ENCODE data around the gene MYH6. TPM values are rescaled to one million over a fixed set of nuclear protein-coding genes. Genes with fewer than 3 reads are reported as not detected.
A peak's percentile ranks its signal among the peaks of the same experiment; 100 is the strongest.
"Not testable (repeated sequence)": the region's sequence is repeated elsewhere in the genome, so short reads cannot be mapped to it uniquely, and the experiment has no call there.

MYH6 gene
- 0.03 TPM for polyA plus RNA-seq (2013, experiment 1 of 2)
- not detected for polyA plus RNA-seq (2013, experiment 2 of 2)

- WGBS (ENCODE audit: extremely low coverage, insufficient coverage, low lambda C conversion rate), result no CpG with 5 or more reads among the region's 15 CpGs
- H3K79me1 ChIP-seq (ENCODE audit: low read length), result no peaks in the 10 kb centered on the region
- DNase-seq, result no peak
- no peak within 1 kb of the TSS for H3K4me2 ChIP-seq (ENCODE audit: low read length)
- H3K4me3 ChIP-seq (ENCODE audit: low read length), result no peak within 1 kb of the TSS
- H3K56ac ChIP-seq (ENCODE audit: low read length), result no peak within 1 kb of the TSS
- no peak within 1 kb of the TSS for H2AK5ac ChIP-seq (ENCODE audit: low read length)
- H3K9ac ChIP-seq (ENCODE audit: low read length), result no peak within 1 kb of the TSS
- H3K4me1 ChIP-seq (ENCODE audit: control insufficient read depth, low read depth, low read length), result no peaks in the 10 kb centered on the region
- H2BK15ac ChIP-seq (replicated peaks; ENCODE audit: low read depth), result no peak within 1 kb of the TSS
- H3K27me3 ChIP-seq (ENCODE audit: insufficient read depth, low read length, poor library complexity), result no peaks in the 10 kb centered on the region
- no peak within 1 kb of the TSS for H2BK5ac ChIP-seq (ENCODE audit: low read length)
- no peak within 1 kb of the TSS for H3K4ac ChIP-seq (ENCODE audit: low read depth, low read length)
- no peak within 1 kb of the TSS for H4K8ac ChIP-seq (ENCODE audit: low read depth, low read length)
- H3K27ac ChIP-seq (ENCODE audit: low read depth, low read length), result no peak within 1 kb of the TSS
- no peak within 1 kb of the TSS for H3K18ac ChIP-seq (ENCODE audit: low read length)
- H2BK120ac ChIP-seq (ENCODE audit: low read depth, low read length), result no peak within 1 kb of the TSS
- H3K36me3 ChIP-seq (ENCODE audit: control insufficient read depth, insufficient read depth, low read length), result no peaks in the 10 kb centered on the region
- no peak within 1 kb of the TSS for H4K5ac ChIP-seq (ENCODE audit: low read length)
- no peaks in the 10 kb centered on the region for H3K79me2 ChIP-seq (ENCODE audit: control insufficient read depth, insufficient read depth, low read length)
- no peak within 1 kb of the TSS for H3K23ac ChIP-seq (ENCODE audit: low read length)
Observed at GRCh38 chr14:23407516-23408306, at the start of gene MYH6. Gene MYH6 (minus strand): TSS chr14:23408273. CDS start chr14:23407223, 1,050 bp downstream.

- not testable (repeated sequence) for H3K27ac ChIP-seq (ENCODE audit: low read depth, low read length); H3K79me2 ChIP-seq (ENCODE audit: control insufficient read depth, insufficient read depth, low read length); H3K4me3 ChIP-seq (ENCODE audit: low read length); H3K56ac ChIP-seq (ENCODE audit: low read length); H3K23ac ChIP-seq (ENCODE audit: low read length); H4K8ac ChIP-seq (ENCODE audit: low read depth, low read length); H3K79me1 ChIP-seq (ENCODE audit: low read length); H2AK5ac ChIP-seq (ENCODE audit: low read length); H3K4ac ChIP-seq (ENCODE audit: low read depth, low read length); H3K4me2 ChIP-seq (ENCODE audit: low read length); H3K36me3 ChIP-seq (ENCODE audit: control insufficient read depth, insufficient read depth, low read length); H3K27me3 ChIP-seq (ENCODE audit: insufficient read depth, low read length, poor library complexity); H4K5ac ChIP-seq (ENCODE audit: low read length); H2BK15ac ChIP-seq (replicated peaks; ENCODE audit: low read depth); H3K9ac ChIP-seq (ENCODE audit: low read length); H3K4me1 ChIP-seq (ENCODE audit: control insufficient read depth, low read depth, low read length); H2BK120ac ChIP-seq (ENCODE audit: low read depth, low read length); H3K18ac ChIP-seq (ENCODE audit: low read length); H2BK5ac ChIP-seq (ENCODE audit: low read length)
- DNase-seq, result peak; percentile 57
- WGBS (ENCODE audit: extremely low coverage, insufficient coverage, low lambda C conversion rate), result no CpG with 5 or more reads among the region's 11 CpGs
Observed at GRCh38 chr14:23456883-23457586, 49.0 kb upstream of the MYH6 start.

DNA sequence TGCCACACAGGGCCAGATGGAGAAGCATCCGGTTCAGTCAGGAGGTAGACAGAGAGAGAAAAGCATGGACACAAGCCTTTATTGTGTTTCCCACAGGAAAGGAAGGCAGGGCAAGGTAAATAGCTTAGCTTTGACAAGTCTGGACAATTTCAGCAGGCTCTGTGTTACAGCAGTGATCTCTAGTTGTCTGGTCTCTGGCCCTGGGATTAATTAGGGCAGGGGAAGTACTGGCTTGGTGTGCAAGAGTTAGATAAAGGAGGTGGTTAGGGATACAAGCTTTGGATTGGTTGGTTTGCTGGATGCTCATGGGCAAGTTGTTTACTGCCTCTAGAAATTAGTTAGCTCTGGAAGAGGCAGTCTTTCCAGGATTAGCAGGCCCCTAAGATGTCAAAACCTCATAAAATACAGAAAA lies 46.4 kb upstream of the MYH6 start:
- no peak overlapping the region for H4K5ac ChIP-seq (ENCODE audit: low read length)
- no peak overlapping the region for H3K4me3 ChIP-seq (ENCODE audit: low read length)
- WGBS (ENCODE audit: extremely low coverage, insufficient coverage, low lambda C conversion rate), result no CpG with 5 or more reads among the region's 1 CpG
- H3K4me1 ChIP-seq (ENCODE audit: control insufficient read depth, low read depth, low read length), result no peaks in the 10 kb centered on the region
- no peak overlapping the region for H3K4ac ChIP-seq (ENCODE audit: low read depth, low read length)
- no peak overlapping the region for H3K9ac ChIP-seq (ENCODE audit: low read length)
- H3K18ac ChIP-seq (ENCODE audit: low read length), result no peak overlapping the region
- no peak for DNase-seq
- H3K27ac ChIP-seq (ENCODE audit: low read depth, low read length), result no peak overlapping the region
- H3K4me2 ChIP-seq (ENCODE audit: low read length), result no peak overlapping the region
- H3K36me3 ChIP-seq (ENCODE audit: control insufficient read depth, insufficient read depth, low read length), result no peaks in the 10 kb centered on the region
- H2BK5ac ChIP-seq (ENCODE audit: low read length), result no peak overlapping the region
- H3K56ac ChIP-seq (ENCODE audit: low read length), result no peak overlapping the region
- H4K8ac ChIP-seq (ENCODE audit: low read depth, low read length), result no peak overlapping the region
- no peaks in the 10 kb centered on the region for H3K27me3 ChIP-seq (ENCODE audit: insufficient read depth, low read length, poor library complexity)
- H3K79me1 ChIP-seq (ENCODE audit: low read length), result no peaks in the 10 kb centered on the region
- no peak overlapping the region for H2BK15ac ChIP-seq (replicated peaks; ENCODE audit: low read depth)
- H2AK5ac ChIP-seq (ENCODE audit: low read length), result no peak overlapping the region
- H3K79me2 ChIP-seq (ENCODE audit: control insufficient read depth, insufficient read depth, low read length), result no peaks in the 10 kb centered on the region
- H3K23ac ChIP-seq (ENCODE audit: low read length), result no peak overlapping the region
- no peak overlapping the region for H2BK120ac ChIP-seq (ENCODE audit: low read depth, low read length)

GRCh38 chr14:23452237-23452636 lies 44.2 kb upstream of the MYH6 start:
- Histone ChIP-seq H3K4me3 (ENCODE audit: low read length) (no peak overlapping the region), H3K56ac (ENCODE audit: low read length) (no peak overlapping the region), H3K4me1 (ENCODE audit: control insufficient read depth, low read depth, low read length) (no peaks in the 10 kb centered on the region), H2BK120ac (ENCODE audit: low read depth, low read length) (no peak overlapping the region), H3K4ac (ENCODE audit: low read depth, low read length) (no peak overlapping the region), H3K23ac (ENCODE audit: low read length) (no peak overlapping the region), H2BK5ac (ENCODE audit: low read length) (no peak overlapping the region), H2BK15ac (replicated peaks; ENCODE audit: low read depth) (no peak overlapping the region), H3K27ac (ENCODE audit: low read depth, low read length) (no peak overlapping the region), H3K36me3 (ENCODE audit: control insufficient read depth, insufficient read depth, low read length) (no peaks in the 10 kb centered on the region), H2AK5ac (ENCODE audit: low read length) (no peak overlapping the region), H3K27me3 (ENCODE audit: insufficient read depth, low read length, poor library complexity) (no peaks in the 10 kb centered on the region), H3K9ac (ENCODE audit: low read length) (no peak overlapping the region), H4K8ac (ENCODE audit: low read depth, low read length) (no peak overlapping the region), H3K79me2 (ENCODE audit: control insufficient read depth, insufficient read depth, low read length) (no peaks in the 10 kb centered on the region), H3K4me2 (ENCODE audit: low read length) (no peak overlapping the region), H3K18ac (ENCODE audit: low read length) (no peak overlapping the region), H3K79me1 (ENCODE audit: low read length) (no peaks in the 10 kb centered on the region), H4K5ac (ENCODE audit: low read length) (no peak overlapping the region)
- no peak for DNase-seq
- WGBS (ENCODE audit: extremely low coverage, insufficient coverage, low lambda C conversion rate), result no CpG with 5 or more reads among the region's 2 CpGs

GRCh38 chr14:23450379-23450778 lies 42.3 kb upstream of the MYH6 start:
- H3K4me3 ChIP-seq (ENCODE audit: low read length), result no peak overlapping the region
- no peak overlapping the region for H3K56ac ChIP-seq (ENCODE audit: low read length)
- no peak overlapping the region for H3K23ac ChIP-seq (ENCODE audit: low read length)
- H3K4me2 ChIP-seq (ENCODE audit: low read length), result no peak overlapping the region
- no peaks in the 10 kb centered on the region for H3K79me1 ChIP-seq (ENCODE audit: low read length)
- peak; percentile 22 for DNase-seq
- no peak overlapping the region for H3K9ac ChIP-seq (ENCODE audit: low read length)
- H2AK5ac ChIP-seq (ENCODE audit: low read length), result no peak overlapping the region
- no peak overlapping the region for H2BK15ac ChIP-seq (replicated peaks; ENCODE audit: low read depth)
- H2BK5ac ChIP-seq (ENCODE audit: low read length), result no peak overlapping the region
- H2BK120ac ChIP-seq (ENCODE audit: low read depth, low read length), result no peak overlapping the region
- no peaks in the 10 kb centered on the region for H3K79me2 ChIP-seq (ENCODE audit: control insufficient read depth, insufficient read depth, low read length)
- no peaks in the 10 kb centered on the region for H3K4me1 ChIP-seq (ENCODE audit: control insufficient read depth, low read depth, low read length)
- no peaks in the 10 kb centered on the region for H3K27me3 ChIP-seq (ENCODE audit: insufficient read depth, low read length, poor library complexity)
- H3K36me3 ChIP-seq (ENCODE audit: control insufficient read depth, insufficient read depth, low read length), result no peaks in the 10 kb centered on the region
- H3K4ac ChIP-seq (ENCODE audit: low read depth, low read length), result no peak overlapping the region
- no CpG with 5 or more reads among the region's 2 CpGs for WGBS (ENCODE audit: extremely low coverage, insufficient coverage, low lambda C conversion rate)
- H3K18ac ChIP-seq (ENCODE audit: low read length), result no peak overlapping the region
- H4K8ac ChIP-seq (ENCODE audit: low read depth, low read length), result no peak overlapping the region
- H4K5ac ChIP-seq (ENCODE audit: low read length), result no peak overlapping the region
- H3K27ac ChIP-seq (ENCODE audit: low read depth, low read length), result no peak overlapping the region

All from mesendoderm (in vitro differentiated cells).